H1 (cell line): Measurements from ENCODE around the gene ELP4.

ENCODE experiments used
- CEBPB ChIP-seq: IDR thresholded peaks from 2 replicates; pipeline ENCODE4 v1.6.1; 2012; ENCODE audit warnings: low read depth, low read length
- CHD1 ChIP-seq: IDR thresholded peaks from 2 replicates; pipeline ENCODE4 v1.6.1; 2012; ENCODE audit warnings: low read depth, low read length, improper control_type of control experiment
- EGR1 ChIP-seq: IDR thresholded peaks from 2 replicates; pipeline ENCODE4 v1.6.1; 2011; ENCODE audit warnings: low read depth, low read length, borderline replicate concordance
- EZH2 ChIP-seq: fragments of 200-600 bp; sonication (generic); IDR thresholded peaks from 2 replicates; pipeline ENCODE4 v1.7.1; 2012; ENCODE audit warnings: low read depth, mild to moderate bottlenecking, moderate library complexity, low read length, inconsistent platforms; ENCODE audit not compliant: severe bottlenecking
- FOSL1 ChIP-seq: IDR thresholded peaks from 2 replicates; pipeline ENCODE4 v1.6.1; 2011; ENCODE audit warnings: mild to moderate bottlenecking, low read depth, low read length, moderate library complexity; ENCODE audit not compliant: insufficient read depth
- HDAC6 ChIP-seq: IDR thresholded peaks from one replicate; pipeline ENCODE4 v1.7.1; 2012; ENCODE audit warnings: low read depth, mild to moderate bottlenecking, inconsistent platforms, low read length, moderate library complexity
- POLR2AphosphoS5 ChIP-seq: IDR thresholded peaks from 2 replicates; pipeline ENCODE4 v1.6.1; 2011; ENCODE audit warnings: low read depth, low read length
- RFX5 ChIP-seq: IDR thresholded peaks from 2 replicates; pipeline ENCODE4 v1.6.1; 2011; ENCODE audit warnings: low read depth, low read length, improper control_type of control experiment, borderline replicate concordance
- TAF1 ChIP-seq: IDR thresholded peaks from 2 replicates; pipeline ENCODE4 v1.6.1; 2011; ENCODE audit warnings: mild to moderate bottlenecking, low read depth, low read length
- TCF12 ChIP-seq: IDR thresholded peaks from 2 replicates; pipeline ENCODE4 v1.6.1; 2011; ENCODE audit warnings: low read depth, mild to moderate bottlenecking, low read length
- YY1 ChIP-seq: IDR thresholded peaks from 2 replicates; pipeline ENCODE4 v1.6.1; 2011; ENCODE audit warnings: low read depth, mild to moderate bottlenecking, low read length
- TF ChIP-seq, protein P1 (sequence below), 3 experiments: IDR thresholded peaks; 1 replicate in 2 of 3; 2 replicates in 1 of 3; pipeline versions ENCODE4 v1.5.1 to v1.6.1; 2011; ENCODE audit warnings: low read length in 3 of 3, mild to moderate bottlenecking in 3 of 3, inconsistent platforms in 2 of 3, low read depth in 1 of 3, moderate library complexity in 1 of 3; ENCODE audit not compliant: insufficient read depth in 1 of 3; ENCODE audit errors: control extremely low read depth in 1 of 3
- TF ChIP-seq, protein P2 (sequence below): IDR thresholded peaks from 2 replicates; pipeline ENCODE4 v1.6.1; 2012; ENCODE audit warnings: low read length, inconsistent platforms
- TF ChIP-seq, protein P3 (sequence below): IDR thresholded peaks from 2 replicates; pipeline ENCODE4 v1.6.1; 2011; ENCODE audit warnings: low read depth, mild to moderate bottlenecking, low read length; ENCODE audit not compliant: insufficient read depth

DNA sequence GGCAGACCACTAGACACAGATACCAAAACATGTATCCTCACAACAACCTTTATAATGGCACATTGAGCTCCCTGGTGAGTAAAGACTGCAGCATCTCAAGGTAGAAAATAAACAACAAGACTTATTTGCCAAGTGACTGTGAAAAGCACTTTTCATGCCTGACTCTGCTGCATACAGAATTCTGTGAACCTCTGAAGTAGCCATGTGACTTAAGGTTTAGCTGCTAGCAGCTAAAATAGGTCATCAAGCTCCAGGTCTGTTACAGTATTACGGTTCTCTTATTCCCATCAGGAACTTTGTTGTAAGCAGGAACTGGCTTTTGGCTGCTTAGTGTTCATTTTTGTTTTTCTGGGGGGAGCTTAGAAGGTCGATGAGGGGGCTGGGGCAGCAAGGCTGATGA, 162.1 kb downstream of the ELP4 start:
- TF ChIP-seq, protein P1, sequence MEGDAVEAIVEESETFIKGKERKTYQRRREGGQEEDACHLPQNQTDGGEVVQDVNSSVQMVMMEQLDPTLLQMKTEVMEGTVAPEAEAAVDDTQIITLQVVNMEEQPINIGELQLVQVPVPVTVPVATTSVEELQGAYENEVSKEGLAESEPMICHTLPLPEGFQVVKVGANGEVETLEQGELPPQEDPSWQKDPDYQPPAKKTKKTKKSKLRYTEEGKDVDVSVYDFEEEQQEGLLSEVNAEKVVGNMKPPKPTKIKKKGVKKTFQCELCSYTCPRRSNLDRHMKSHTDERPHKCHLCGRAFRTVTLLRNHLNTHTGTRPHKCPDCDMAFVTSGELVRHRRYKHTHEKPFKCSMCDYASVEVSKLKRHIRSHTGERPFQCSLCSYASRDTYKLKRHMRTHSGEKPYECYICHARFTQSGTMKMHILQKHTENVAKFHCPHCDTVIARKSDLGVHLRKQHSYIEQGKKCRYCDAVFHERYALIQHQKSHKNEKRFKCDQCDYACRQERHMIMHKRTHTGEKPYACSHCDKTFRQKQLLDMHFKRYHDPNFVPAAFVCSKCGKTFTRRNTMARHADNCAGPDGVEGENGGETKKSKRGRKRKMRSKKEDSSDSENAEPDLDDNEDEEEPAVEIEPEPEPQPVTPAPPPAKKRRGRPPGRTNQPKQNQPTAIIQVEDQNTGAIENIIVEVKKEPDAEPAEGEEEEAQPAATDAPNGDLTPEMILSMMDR (IDR thresholded peaks at IDR 0.05; ENCODE audit: control extremely low read depth in 1 of 3, insufficient read depth in 1 of 3, low read depth in 1 of 3, low read length in 3 of 3), result no peak
- TF ChIP-seq CHD1 (no peak), HDAC6 (no peak), EZH2 (no peak), EGR1 (no peak), CEBPB (no peak), YY1 (no peak), FOSL1 (no peak), TCF12 (no peak), TAF1 (no peak), POLR2AphosphoS5 (no peak), RFX5 (no peak)
- TF ChIP-seq, protein P2, sequence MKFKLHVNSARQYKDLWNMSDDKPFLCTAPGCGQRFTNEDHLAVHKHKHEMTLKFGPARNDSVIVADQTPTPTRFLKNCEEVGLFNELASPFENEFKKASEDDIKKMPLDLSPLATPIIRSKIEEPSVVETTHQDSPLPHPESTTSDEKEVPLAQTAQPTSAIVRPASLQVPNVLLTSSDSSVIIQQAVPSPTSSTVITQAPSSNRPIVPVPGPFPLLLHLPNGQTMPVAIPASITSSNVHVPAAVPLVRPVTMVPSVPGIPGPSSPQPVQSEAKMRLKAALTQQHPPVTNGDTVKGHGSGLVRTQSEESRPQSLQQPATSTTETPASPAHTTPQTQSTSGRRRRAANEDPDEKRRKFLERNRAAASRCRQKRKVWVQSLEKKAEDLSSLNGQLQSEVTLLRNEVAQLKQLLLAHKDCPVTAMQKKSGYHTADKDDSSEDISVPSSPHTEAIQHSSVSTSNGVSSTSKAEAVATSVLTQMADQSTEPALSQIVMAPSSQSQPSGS, result no peak
- TF ChIP-seq, protein P3, sequence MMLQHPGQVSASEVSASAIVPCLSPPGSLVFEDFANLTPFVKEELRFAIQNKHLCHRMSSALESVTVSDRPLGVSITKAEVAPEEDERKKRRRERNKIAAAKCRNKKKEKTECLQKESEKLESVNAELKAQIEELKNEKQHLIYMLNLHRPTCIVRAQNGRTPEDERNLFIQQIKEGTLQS, result no peak
